ENCODE data around the gene TBX2.
"Not testable (repeated sequence)": the region's sequence is repeated elsewhere in the genome, so short reads cannot be mapped to it uniquely, and the experiment has no call there.

The TBX2 gene

DNA sequence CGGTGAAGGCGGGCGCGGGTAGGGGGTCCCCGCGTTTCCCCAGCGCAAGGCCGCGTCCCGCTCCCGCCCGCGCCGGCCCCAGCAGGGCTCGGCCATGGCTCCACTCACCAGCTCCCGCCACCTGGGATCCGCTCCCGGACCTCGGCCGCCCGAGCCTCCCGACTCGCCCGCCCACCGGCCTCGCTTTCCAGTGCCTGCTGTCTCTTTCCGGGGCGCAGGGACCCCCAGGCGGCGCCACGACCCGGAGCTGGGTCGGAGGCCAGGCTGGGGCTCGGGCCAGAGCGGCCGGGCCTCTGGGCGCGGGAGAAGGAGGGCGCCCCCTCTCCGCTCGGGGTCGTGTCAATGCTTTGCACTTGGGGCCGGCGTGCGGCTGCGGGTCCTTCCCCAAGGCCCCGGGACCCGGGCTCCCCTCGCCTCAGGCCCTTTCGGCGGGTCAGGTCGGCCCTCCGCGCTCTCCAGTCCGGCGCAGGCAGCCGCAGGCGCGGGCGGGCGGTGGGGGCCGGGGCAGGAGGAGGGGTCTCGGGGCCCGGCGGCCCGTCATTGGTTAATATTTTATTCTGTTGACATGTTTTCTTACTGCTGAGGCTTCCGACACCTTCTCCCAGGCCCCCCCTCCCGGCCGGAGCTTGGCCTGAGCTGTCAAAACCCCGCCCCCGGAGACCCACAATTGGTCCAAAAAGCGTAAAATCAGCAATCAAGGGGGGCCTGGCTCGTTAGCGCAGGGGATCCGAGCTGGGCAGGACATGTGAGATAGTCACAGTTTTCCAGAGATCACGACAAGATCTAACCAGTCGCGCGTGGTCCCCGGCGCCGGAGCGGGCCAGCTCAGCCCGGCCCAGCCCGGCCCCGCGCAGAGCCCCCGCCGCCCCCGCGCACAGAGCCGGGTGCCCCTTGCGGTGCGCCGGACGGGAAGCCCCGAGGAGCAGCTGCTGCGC is at the start of gene TBX2:
TSS of gene TBX2 (plus strand) at position 713 of the 935 bp plus-strand sequence. CDS start 334 bp downstream, outside the sequence.
- DNase-seq: no peak

DNA sequence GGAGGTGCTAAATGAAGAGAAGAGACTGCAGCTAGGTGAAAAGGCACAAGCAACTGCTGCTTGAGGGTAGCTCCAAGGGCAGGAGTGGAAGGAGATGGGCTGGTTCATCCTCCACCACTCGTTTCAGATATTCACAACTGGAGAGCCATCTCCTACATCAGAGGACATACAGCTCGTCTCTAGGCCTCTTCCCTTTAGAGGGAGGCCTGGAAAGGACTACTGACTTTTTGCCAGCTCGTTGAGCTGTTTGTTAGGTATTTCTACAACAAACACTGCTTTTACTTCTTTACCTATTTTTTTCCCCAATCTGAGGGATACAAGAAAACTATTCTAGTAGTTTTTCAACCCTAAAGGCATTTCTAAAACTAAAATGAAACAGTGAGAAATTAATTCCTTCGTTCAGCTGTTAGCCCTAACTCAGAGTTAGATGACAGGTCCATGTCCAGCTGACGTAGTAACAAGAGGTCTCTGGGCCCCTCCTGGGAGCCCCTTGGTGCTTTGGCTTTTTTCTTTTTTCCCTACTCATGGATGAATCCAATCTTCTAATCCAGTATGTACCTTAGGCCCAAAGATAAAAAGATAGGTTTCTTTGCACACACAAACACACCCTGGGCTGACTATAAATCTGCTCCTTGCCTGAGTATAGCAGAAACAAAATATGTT is 47.8 kb upstream of the TBX2 start:
- no peak for DNase-seq

DNA sequence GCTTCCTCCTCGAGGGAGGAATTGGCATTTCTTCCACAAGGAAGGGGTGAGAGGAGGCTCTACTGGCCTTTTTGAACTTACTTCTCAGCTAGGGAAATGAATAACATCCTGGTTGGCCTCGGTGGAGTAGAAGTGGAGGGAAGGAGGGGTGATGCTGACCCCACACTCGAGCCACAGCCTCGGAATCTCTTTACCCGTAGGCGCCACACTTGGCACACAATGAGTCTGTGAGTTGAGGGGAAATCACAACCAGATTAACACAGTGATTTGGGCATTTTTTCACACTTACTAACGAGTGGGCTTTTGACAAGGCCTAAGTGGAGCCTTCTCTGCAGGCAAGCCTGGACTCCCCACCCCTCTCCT is 47.3 kb upstream of the TBX2 start:
- no peak for DNase-seq

DNA sequence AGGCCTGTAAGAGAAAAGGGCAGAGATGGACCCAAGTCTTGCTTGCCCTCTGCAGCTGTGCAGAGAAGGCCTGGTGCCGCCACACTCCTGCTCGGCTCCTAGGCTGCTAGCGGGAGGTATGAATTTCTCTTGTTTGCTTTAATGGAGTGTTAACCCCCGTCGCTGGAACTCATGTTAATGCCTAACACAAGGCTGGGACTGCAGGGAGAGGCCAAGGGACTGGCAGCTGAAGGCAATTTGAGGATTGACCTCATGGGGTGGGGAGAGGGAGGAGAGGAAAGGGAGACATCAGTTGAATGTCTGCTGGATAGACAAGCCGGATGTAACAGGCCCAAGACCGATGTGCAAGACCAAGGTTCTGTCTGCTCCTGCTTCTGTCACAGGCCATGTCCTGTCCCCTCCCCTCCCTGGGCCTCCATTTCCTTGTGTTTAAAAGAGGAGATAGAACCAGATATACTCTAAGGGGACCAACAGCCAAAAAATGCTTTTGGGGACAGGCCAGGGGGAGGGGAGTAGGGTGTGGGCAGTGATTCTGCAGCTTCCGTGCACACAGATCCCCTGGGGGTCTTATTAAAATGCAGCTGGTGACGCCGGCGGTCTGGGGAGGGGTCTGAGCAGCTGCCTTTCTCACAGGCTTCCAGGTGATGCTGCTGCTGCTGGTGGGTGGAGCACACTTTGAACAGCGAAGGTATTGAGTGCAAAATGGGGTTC is 46.7 kb upstream of the TBX2 start:
- no peak for DNase-seq

DNA sequence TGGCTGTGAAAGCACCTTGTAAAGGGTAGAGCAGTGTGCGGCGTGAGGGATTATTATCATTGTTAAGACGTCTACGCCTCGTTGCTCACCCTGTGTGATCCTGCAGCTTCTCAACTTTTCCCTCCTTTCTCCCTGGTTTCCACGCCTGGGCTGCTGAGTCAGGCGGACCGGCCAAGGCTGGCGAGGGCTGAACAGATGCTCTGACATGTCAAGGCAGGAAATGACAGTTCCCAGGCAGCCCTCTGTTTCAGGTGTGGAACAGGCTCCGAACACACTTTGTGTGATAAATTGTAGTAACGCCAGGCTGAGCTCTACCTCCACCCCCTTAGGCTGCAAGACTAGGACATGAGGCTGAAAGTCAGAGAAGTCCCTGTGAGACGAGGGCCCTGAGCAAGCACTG is 46.0 kb upstream of the TBX2 start:
- no peak for DNase-seq

DNA sequence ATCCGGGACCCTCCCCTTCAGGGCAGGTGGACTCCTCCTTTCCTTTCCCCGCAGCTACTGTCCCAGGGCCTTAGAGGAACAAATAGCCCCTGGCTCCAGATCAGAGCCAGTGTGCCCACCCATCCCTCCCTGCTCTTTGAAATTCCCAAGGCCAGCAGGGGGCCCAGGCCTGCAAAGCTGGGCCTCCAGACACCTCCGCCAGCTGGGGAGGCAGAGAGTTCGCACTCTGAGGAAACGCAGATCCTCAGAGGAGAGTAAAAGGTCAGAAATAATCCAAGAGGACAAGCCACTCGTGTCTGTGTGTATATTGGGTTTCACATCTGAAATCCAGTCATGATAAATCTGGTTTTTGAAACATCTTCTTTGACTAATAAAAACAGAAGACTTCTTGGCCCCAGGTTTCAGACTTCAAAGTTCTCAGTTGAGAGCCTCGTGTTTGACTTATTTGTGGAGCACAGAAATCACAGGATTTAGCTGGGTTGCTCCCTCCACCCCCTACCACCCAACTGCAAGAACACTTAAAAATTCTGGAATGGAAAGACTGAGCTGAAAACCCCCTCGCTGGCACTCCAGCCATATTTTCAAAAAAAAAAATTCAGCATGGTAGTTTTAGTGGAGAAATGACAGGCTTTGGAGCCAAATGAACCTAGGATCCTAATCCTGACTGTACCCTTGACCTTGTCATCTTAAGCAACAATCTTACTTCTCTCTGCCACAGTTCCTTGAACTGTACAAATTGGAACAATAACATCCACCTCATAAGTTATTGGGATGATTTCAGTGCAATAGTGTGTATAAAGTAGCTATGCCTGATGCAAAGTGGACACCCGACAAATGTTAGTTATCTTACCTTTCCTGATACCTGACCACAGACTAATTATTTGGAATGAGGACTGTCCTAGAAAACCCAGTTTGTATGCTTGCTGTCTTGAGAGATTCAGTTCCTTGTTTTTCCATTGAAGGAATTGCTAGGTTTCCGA is 44.5 kb upstream of the TBX2 start:
- DNase-seq: no peak

DNA sequence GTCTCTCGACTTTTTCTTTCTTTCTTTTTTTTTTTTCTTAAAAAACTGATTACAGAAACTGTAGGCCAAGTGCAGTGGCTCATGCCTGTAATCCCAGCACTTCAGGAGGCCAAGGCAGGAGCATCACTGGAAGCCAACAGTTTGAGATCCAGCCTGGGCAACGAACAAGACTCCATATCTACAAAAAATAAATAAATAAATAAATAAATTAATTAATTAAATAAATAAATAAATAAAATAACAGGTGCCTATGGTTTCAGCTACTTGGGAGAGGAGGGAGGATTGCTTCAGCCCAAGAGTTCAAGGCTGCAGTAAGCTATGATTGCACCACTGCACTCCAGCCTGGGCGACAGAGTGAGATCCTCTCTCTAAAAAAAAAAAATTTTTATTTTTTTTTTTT is 42.6 kb upstream of the TBX2 start:
- DNase-seq: not testable (repeated sequence)

DNA sequence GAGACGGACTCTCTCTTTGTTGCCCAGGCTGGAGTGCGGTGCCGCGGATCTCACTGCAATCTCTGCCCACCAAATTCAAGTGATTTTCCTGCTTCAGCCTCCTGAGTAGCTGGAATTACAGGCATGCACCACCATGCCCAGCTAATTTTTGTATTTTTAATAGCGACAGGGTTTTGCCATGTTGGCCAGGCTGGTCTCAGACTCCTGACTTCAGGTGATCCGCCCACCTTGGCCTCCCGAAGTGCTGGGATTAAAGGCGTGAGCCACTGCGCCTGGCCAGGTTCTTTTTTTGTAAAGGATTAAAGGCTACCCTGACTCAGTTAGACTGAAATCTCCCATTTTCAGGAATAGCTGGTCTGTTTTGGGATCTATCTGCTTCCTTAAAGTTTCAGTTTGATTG is 40.1 kb upstream of the TBX2 start:
- DNase-seq: not testable (repeated sequence)

DNA sequence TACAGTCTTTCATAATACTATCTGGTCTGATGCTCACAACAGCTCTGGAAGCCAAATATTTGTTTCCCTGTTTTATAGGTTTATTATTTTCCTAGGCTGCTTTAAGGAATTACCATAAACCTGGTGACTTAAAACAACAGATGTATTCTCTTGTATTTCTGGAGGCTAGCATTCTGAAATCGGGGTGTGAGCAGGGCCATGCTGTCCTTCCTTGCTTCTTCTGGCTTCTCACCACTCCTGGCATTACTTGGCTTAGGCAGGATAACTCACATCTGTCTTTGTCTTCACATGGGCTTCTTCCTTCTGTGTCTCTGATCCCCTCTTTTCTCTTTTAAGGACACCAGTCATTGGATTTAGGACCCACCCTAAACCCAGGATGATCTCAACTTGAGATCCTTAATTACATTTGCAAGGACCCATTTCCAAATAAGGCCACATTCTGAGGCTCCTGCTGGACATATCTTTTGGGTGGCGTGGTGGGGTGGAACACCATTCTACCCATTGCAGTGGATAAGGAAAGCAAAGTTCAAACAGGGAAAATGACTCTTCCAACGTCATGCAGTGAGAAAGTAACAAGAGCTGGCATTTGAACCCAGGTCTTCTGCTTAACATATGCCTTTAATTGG is 39.2 kb upstream of the TBX2 start:
- DNase-seq: no peak

DNA sequence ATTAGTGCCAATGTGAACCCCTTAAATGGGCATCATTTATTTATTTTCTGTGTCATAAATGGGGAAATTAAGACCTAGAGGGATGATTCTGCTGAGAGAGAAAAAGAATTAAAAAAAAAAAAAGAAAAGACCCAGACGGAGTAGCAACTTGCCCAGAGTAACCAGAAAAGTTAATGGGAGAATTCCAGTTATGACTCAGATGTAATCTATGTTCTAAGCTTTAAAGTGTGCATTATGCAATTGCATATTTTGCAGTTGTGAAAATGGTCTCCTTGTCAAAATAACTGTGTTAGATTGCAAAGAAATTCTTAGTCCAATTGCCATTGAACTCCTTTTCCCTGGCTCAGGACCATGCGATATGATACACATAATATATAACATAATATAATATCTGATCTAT is 38.6 kb upstream of the TBX2 start:
- no peak for DNase-seq

DNA sequence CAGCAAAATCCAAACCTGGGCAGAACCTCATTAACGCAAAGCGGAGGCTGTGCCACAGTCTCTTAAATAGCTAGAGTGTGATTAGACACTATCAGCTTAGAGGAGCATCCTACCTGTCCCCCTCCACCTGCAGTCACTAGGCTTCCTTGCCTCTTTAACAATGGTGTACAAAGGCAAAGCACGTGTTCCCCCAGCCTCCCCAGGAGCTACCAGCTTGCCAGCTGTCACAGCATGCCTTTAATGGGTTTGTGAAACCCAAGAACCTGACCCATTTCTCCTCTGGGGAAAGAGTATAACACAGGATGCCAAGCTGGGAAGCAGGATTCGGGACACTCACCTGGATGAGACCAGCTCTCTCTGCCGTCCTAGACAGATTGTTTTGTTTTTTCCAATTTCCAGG is 37.2 kb upstream of the TBX2 start:
- DNase-seq: peak; percentile 15

DNA sequence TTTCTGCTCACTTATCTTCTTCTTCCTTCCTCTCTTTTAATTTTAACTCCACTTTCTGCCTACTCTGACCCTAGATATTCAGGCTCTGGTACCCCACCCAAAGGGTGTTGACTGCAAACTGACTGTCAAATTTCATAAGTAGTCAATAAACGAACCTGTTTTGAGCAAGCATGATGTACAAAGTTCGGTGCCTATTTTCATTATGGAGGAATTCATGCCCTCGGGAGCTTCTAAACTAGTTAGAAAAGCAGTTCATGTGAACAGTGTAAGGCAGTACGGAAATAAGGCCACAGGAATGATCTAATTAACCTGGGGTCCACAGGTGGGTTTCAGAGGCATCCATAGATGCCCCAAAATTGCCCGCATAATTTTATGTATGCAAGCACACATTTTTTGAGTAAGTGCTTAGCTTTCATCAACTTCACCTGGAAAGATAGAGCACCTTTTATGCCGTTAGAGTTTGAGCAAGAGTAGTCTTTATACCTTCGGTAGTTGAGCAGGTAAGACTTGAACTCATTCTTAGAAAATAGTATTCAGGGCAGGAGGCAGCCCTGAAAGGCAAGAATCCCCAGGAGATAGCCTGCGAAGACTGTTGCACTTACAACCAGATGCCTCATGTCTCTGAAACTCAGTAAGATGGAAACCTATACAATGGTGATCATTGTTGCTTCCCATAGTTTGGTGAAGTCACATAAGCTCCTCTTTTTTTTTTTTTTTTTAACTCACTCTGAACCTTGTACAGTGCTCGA is 36.6 kb upstream of the TBX2 start:
- no peak for DNase-seq

DNA sequence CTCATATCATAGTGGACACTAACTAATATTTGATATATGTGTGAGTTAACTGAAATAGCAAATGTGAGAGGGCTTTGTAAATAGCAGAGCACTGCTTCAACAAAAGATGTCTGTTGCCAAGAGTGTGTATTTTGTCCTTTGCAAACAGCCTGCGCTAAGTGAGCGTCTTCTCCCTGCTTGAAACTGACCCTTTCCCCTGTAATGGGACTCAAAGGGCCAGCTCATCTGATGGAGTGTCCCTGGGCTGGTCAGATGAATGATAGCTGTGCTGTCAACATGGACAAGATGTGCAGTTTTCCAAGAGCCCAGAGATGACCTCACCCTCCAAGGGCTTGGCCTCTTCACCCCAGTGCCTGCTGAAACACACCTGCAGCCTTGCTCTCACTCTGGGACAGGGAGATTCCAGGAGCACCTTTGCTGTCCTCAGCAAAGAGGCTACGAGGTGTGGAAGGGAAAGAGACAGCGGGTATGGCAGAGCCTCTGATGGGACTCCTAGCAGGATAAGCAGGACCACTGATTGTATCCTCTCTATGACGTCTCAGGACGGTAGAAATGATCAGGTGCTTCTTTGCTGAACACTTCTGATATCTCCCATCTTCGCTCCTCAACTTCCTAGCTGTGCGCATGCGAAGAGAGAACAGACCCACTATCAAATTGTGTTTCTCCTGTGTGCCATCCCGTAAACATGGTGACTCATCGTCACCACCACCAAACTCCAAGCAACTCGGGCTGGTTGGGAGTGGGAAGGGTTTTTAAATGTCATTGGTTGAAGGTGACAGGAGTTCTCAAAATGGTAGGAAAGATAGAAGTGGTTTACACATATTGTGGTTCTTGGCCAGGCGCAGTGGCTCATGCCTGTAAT is 35.8 kb upstream of the TBX2 start:
- no peak for DNase-seq

DNA sequence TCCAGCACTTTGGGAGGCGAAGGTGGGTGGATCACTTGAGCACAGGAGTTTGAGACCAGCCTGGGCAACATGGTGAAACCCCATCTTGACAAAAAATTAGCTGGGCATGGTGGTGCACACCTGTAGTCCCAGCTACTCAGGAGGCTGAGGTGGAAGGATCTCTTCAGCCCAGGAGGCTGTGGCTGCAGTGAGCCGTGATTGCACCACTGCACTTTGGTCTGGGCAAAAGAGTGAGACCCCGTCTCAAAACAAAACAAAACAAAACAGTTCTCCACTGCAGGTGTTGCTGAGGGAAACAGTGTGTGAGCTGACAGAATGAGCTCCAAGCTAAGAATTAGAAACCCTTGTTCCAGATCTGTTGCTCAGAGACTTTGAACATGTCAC is 35.2 kb upstream of the TBX2 start:
- no peak for DNase-seq

DNA sequence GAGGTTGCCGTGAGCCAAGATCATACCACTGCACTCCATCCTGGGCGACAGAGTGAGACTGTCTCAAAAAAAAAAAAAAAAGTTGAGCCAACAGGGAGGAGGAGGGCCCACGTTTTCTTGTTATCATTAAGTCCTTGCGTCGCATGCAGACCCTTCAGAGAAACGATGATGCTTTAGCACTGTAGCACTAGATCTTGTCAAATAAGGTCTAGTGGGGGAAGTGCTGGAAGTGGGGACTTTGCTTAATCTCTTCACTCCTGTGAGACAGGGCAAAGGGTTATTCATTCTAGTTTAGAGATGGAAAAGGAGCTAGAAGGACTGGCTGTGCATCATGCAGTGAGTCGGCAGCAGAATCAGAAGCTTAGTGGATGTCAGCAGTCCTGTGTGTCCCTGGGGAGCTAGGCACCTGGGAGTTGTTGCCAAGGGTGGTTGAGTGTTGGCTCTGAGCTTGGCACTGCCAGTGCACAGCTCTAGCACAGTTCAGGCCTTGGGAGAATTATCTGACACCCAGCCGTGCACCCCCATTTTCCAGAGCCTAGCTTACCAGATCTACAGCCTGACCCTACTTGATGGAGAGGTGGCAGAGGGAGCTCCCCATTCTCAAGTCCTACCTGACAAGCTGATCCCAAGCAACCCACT is 33.4 kb upstream of the TBX2 start:
- DNase-seq: peak; percentile 63

DNA sequence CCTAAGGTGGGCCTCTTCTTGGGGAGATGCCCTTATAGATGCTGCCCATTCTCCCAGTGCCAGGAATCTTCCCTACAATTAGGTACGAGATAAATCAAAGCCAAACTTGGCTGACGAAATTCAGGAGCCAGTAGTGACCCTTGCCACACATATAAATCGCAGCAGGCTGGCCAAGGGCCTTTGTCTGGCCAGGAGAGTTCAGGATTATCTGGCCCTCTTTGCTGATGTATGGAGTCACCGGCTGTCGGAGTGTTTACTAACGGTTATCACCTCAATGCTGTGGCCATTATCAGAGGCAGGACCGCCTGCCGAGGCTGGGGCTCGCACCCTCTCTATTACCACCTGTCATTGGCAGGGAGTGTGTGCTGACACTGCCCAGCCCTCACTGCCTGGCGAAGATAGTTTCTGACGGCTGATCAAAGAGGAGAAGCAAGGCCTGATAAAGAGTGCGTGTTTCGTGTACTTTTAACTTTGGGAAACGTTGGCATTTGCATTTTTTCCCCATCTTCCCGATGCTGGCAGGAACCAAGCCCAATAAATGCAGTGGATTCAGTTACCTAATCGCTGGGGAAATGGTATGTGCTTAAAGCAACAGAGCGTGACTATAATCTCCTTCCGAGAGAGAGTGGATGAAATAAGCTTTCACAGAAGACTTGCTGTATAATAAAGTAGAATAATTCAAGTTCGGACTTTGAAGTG is 32.8 kb upstream of the TBX2 start:
- peak; percentile 85 for DNase-seq

DNA sequence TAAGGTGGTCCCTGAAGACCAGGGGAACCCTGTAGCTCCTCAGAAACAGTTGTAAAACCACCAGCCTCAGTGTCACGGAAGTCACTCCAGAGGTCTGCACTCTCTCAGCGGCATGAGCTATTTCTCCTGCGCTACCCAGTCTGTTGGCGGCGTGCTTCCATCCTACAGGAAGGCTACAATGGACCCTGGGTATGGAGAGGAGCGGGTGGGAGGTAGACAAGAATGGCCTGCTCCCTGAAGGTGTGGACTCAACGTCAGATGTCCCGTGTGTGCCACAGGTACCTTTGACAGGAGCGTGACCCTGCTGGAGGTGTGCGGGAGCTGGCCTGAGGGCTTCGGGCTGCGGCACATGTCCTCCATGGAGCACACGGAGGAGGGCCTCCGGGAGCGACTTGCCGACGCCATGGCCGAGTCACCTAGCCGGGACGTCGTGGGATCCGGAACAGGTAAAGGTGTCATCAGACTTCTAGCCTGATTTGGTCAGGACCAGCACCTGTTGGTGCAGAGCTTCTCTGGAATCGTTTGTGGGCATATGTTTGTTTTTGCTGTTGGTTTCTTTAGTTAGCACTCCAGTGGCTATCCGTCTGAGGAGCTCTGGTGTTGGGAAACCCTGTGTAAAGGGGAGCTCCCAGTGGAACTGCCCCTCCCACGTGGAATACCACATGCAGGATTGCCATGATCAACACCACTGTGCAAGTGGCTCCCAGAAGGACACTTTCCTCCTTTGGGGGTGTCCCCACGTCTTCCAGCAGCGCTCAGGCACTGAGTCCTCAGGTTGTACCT is 31.4 kb upstream of the TBX2 start:
- no peak for DNase-seq

DNA sequence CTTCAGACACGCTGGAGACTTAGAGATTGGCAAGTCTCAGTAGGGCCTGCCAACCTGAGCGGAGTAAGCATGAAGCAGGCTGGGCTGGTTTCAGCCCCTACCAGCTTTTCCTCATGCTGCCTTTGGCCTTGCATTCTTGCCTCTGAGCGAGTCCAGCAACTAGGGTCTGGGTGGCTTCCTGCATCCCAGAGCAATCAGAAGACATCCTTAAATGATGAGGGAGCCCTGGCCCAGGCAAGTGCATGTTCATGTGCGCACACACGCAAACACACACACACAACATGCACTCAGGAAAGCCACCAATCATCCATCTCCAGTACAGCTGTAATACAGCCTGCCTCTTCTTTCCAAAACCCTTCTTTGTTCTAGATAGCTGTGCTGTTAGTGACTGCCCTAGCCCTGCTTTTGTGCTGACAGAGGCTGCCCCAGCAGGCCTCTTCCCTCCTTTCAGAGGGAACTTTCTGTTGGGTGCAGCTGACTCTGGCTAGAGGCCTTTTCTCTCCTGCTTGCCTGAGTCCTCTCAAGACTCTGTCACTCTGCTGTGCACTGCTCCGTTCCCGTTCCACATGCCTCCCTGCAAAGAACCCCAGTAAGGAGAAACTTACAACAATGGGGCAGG is 30.7 kb upstream of the TBX2 start:
- no peak for DNase-seq

All from NCI-H1092 (cell line).